GM12878 (cell line): ENCODE data around the gene GPR155.
"Not testable (repeated sequence)": the region's sequence is repeated elsewhere in the genome, so short reads cannot be mapped to it uniquely, and the experiment has no call there.

Source experiments
- CBFB ChIP-seq: IDR thresholded peaks from 2 replicates; pipeline ENCODE4 v1.6.1; 2016; ENCODE audit warnings: antibody characterized with exemption, low read depth
- CHD2 ChIP-seq: IDR thresholded peaks from 2 replicates; pipeline ENCODE4 v1.6.1; 2011; ENCODE audit warnings: low read depth, low read length, improper control_type of control experiment, borderline replicate concordance
- CREB1 ChIP-seq: IDR thresholded peaks from 2 replicates; pipeline ENCODE4 v1.6.1; 2012; ENCODE audit warnings: low read depth, mild to moderate bottlenecking, inconsistent platforms
- CTCF ChIP-seq, 3 experiments: IDR thresholded peaks in 2 of 3; conservative IDR thresholded peaks in 1 of 3; 2 replicates each; pipeline ENCODE4 v1.5.1; 2011; ENCODE audit warnings: low read depth in 3 of 3, low read length in 3 of 3, mild to moderate bottlenecking in 3 of 3, control low read depth in 2 of 3, moderate library complexity in 2 of 3, inconsistent platforms in 1 of 3, mixed read lengths in 1 of 3; ENCODE audit not compliant: control insufficient read depth in 2 of 3, insufficient read depth in 1 of 3; ENCODE audit errors: extremely low read depth in 1 of 3
- EP300 ChIP-seq, 2 experiments: fragments of 150-350 bp in 1 of 2; IDR thresholded peaks; 2 replicates each; pipeline ENCODE4 v1.6.1; 2011 to 2012; ENCODE audit warnings: low read depth in 2 of 2, low read length in 2 of 2, borderline replicate concordance in 1 of 2, improper control_type of control experiment in 1 of 2, inconsistent platforms in 1 of 2; ENCODE audit not compliant: control insufficient read depth in 1 of 2
- FOXK2 ChIP-seq: fragments of 450-650 bp; IDR thresholded peaks from 2 replicates; pipeline ENCODE4 v1.6.1; 2017; ENCODE audit warnings: mild to moderate bottlenecking, moderate library complexity
- POLR2A ChIP-seq: IDR thresholded peaks from 2 replicates; pipeline ENCODE4 v1.6.1; 2011; ENCODE audit warnings: low read depth, mild to moderate bottlenecking, low read length
- SRF ChIP-seq, 2 experiments: IDR thresholded peaks; 2 replicates each; pipeline ENCODE4 v1.6.1; 2011; ENCODE audit warnings: low read depth in 2 of 2, low read length in 2 of 2, mild to moderate bottlenecking in 1 of 2, moderate library complexity in 1 of 2
- TF ChIP-seq, protein P1 (sequence below): IDR thresholded peaks from 2 replicates; pipeline ENCODE4 v1.6.1; 2011; ENCODE audit warnings: mild to moderate bottlenecking, low read depth, low read length, moderate library complexity; ENCODE audit not compliant: insufficient replicate concordance

GRCh38 chr2:174489520-174489919, 2.7 kb upstream of the GPR155 start:
- TF ChIP-seq, protein P1, sequence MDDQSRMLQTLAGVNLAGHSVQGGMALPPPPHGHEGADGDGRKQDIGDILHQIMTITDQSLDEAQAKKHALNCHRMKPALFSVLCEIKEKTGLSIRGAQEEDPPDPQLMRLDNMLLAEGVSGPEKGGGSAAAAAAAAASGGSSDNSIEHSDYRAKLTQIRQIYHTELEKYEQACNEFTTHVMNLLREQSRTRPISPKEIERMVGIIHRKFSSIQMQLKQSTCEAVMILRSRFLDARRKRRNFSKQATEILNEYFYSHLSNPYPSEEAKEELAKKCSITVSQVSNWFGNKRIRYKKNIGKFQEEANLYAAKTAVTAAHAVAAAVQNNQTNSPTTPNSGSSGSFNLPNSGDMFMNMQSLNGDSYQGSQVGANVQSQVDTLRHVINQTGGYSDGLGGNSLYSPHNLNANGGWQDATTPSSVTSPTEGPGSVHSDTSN, result not testable (repeated sequence)
- not testable (repeated sequence) for TF ChIP-seq CHD2; FOXK2; CTCF (IDR thresholded peaks at IDR 0.05 in 2 of 3, conservative IDR thresholded peaks at IDR 0.05 in 1 of 3; ENCODE audit: control insufficient read depth in 2 of 3, extremely low read depth in 1 of 3, insufficient read depth in 1 of 3, low read depth in 3 of 3, low read length in 3 of 3); CREB1; EP300 (IDR thresholded peaks at IDR 0.05; ENCODE audit: borderline replicate concordance in 1 of 2, control insufficient read depth in 1 of 2, low read depth in 2 of 2, low read length in 2 of 2); SRF (IDR thresholded peaks at IDR 0.05; ENCODE audit: low read depth in 2 of 2, low read length in 2 of 2); POLR2A; CBFB
